Stimulated activated CD8-positive, alpha-beta memory T cell treated with anti-CD3 and anti-CD28 coated beads, Interleukin-4, amount 100 ng/mL, for 48 hours (primary cell): Measurements from ENCODE around the gene RADIL.
A peak's percentile ranks its signal among the peaks of the same experiment; 100 is the strongest.
"Not testable (repeated sequence)": the region's sequence is repeated elsewhere in the genome, so short reads cannot be mapped to it uniquely, and the experiment has no call there.

Source experiments
- DNase-seq: peaks from one replicate; pipeline ENCODE4 v3.0.0-alpha.2; 2020

Gene RADIL

GRCh38 chr7:4808026-4808425 lies 75.5 kb downstream of the RADIL start:
- DNase-seq: no peak

- no peak for DNase-seq
These were observed 75.9 kb downstream of the RADIL start for GRCh38 chr7:4807598-4808016.

- no peak for DNase-seq
These were observed 76.4 kb downstream of the RADIL start for GRCh38 chr7:4806983-4807597.

GRCh38 chr7:4805984-4806300 lies 77.6 kb downstream of the RADIL start:
- no peak for DNase-seq

GRCh38 chr7:4805110-4805983 lies 78.2 kb downstream of the RADIL start:
- no peak for DNase-seq

GRCh38 chr7:4803397-4804241 lies 79.9 kb downstream of the RADIL start:
- no peak for DNase-seq

- DNase-seq: not testable (repeated sequence)
These were observed 80.9 kb downstream of the RADIL start for GRCh38 chr7:4802577-4802976.

- no peak for DNase-seq
These were observed 81.7 kb downstream of the RADIL start for GRCh38 chr7:4801839-4802231.

GRCh38 chr7:4800926-4801838 lies 82.3 kb downstream of the RADIL start:
- DNase-seq: no peak

GRCh38 chr7:4800487-4800886 lies 83.0 kb downstream of the RADIL start:
- DNase-seq: no peak

GRCh38 chr7:4799508-4800268 lies 83.8 kb downstream of the RADIL start:
- no peak for DNase-seq

- no peak for DNase-seq
These were observed 84.7 kb downstream of the RADIL start for GRCh38 chr7:4798706-4799235.

- peak; percentile 84 for DNase-seq
These were observed 85.4 kb downstream of the RADIL start for GRCh38 chr7:4797858-4798705.

GRCh38 chr7:4796453-4796852 lies 87.1 kb downstream of the RADIL start:
- DNase-seq: no peak

- DNase-seq: no peak
These were observed 88.7 kb downstream of the RADIL start for GRCh38 chr7:4794591-4795350.

- not testable (repeated sequence) for DNase-seq
These were observed 89.3 kb downstream of the RADIL start for GRCh38 chr7:4794171-4794570.

- DNase-seq: not testable (repeated sequence)
These were observed 90.0 kb downstream of the RADIL start for GRCh38 chr7:4793385-4793993.

- no peak for DNase-seq
These were observed 90.9 kb downstream of the RADIL start for GRCh38 chr7:4792537-4793126.
